Erythroblast (primary cell): ENCODE data around the gene HS1BP3.

Experiments used
- GATA1 ChIP-seq: IDR thresholded peaks from 2 replicates; pipeline ENCODE4 v1.6.1; 2011; ENCODE audit warnings: low read depth, mild to moderate bottlenecking, control low read depth, low read length, moderate library complexity
- POLR2A ChIP-seq: IDR thresholded peaks from 2 replicates; pipeline ENCODE4 v1.6.1; 2011; ENCODE audit warnings: mild to moderate bottlenecking, low read length

DNA sequence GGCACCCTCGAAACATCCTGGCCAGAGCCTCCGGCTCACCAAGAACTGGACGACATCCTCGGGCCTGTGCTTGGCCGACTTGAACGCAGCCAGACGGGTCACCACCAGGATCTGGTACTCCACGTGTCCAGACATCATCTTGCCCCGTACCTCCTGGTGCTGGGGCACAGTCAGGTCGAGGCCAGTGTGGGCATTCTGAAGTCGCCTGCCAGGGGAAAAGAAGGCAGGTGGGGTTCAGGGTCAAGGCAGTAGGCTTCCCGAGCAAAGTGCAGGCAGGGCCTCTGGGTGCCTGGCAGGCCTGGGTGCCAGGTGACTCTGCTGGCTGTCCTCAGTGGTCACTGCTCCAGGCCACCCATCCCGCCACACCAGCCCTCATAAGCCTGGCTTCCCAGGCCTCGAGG, 5.6 kb downstream of the HS1BP3 start:
- TF ChIP-seq POLR2A (no peak), GATA1 (no peak)
